GM20431 (cell line): Measurements from ENCODE around the gene ACTMAP.

ENCODE experiments used
- in situ Hi-C: fragments of 300-500 bp; cut with MseI, MboI; formaldehyde crosslinking; loops from one replicate; pipeline ENCODE4 v1.15.0; 2020; ENCODE audit warnings: low sequenced_read_pairs; ENCODE audit not compliant: unreplicated experiment

ACTMAP gene

DNA sequence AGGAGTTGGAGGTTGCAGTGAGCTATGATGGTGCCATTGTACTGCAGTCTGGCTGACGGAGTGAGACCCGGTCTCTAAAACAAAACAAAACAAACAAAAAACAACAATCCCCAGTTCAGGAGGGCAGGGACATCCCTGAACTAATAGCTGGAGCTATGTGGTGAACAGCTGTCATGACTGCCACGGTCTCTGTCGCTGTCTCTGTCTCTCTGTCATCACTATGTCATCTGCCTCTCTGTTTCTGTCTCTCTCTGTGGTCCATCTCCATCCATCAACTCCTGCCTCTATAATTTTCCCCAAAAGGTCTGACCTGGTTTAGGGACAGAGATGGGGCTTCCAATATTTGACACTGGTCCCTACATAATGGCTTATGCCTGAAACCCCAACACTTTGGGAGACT, 26.0 kb downstream of the ACTMAP start:
- in situ Hi-C loops = no loop called here

DNA sequence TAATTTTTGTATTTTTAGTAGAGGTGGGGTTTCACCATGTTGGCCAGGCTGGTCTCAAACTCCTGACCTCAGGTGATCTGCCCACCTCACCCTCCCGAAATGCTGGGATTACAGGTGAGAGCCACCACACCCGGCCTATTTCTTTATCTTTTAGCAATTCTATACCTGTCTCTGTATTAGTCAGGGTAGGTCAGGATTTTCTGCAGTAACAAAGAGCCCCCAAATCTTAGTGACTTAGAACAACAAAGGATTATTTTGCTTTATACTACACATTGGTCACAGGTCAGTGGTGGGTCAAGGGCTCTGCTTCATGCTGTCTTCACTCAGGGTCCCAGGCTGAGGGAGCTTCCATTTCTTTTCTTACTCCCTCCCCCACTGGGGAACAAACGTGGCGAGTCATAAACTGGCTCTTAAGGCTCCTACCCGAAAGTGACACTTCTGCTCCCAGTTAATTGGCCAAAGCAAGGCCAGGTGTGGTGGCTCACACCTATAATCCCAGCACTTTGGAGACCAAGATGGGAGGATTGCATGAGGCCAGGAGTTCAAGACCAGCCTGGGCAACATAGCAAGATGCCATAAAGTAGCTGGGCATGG, 26.5 kb downstream of the ACTMAP start:
- in situ Hi-C loops = no loop called here

DNA sequence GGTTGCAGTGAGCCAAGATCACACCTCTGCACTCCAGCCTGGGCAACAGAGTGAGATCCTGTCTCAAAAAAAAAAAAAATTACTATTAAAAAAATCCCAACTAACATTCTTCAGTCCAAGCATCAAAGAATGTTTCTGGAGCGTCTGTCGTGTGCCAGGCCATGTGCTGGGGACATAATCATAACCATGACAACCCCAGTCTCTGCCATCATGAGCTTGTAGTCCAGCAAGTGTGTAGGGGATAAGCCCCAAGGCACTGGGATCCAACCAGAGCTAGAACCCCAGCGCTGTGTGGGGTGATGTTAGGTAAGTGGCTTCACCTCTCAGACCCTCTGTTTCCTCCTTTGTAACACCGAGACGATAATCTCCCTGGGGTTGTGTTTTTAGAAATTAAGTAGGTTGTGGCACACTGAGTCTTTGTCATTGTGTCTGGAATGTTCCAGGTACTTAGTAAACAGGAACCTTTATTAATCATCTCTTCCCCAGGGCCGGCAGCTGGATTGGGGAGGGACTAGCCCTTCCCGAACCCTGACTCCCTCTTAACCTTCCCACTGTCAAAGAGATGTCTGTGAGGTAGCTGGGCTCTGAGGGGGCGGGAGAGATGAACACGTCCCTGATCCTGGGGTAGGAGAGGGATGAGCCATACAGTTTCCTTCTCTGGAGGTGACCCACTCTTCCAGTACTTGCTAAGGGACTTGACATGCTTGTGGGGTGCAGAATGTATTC, 28.2 kb downstream of the ACTMAP start:
- in situ Hi-C loops = no loop called here

DNA sequence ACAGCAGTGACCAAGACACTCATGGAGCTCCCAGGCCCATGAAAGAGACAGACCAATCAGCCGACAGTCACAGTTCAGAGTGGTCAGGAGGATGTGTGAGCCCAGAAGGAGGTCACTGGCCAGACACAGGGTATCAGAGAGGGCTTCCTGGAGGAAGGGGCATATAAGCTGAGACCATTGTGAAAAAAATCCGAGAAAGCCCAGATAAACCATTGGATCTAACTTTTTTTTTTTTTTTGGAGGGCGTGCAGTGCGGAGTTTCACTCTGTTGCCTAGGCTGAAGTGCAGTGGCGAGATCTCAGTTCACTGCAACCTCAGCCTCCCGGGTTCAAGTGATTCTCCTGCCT, 29.2 kb downstream of the ACTMAP start:
- in situ Hi-C loops = no loop called here

DNA sequence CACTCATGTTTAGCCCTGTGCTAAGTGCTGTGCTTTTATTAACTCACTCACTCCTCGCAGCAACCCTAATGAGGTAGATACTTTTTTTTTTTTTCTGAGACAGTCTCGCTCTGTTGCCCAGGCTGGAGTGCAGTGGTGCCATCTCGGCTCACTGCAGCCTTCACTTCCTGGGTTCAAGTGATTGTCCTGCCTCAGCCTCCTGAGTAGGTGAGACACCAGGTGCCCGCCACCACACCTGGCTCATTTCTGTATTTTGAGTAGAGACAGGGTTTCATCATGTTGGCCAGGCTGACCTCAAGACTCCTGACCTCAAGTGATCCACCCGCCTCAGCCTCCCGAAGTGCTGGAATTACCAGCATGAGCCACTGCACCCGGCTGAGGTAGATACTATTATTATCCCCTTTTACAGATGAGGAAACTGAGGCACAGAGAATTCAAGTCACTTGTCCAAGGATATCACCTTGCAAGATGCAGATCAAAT, 30.8 kb downstream of the ACTMAP start:
- in situ Hi-C loops = no loop called here

DNA sequence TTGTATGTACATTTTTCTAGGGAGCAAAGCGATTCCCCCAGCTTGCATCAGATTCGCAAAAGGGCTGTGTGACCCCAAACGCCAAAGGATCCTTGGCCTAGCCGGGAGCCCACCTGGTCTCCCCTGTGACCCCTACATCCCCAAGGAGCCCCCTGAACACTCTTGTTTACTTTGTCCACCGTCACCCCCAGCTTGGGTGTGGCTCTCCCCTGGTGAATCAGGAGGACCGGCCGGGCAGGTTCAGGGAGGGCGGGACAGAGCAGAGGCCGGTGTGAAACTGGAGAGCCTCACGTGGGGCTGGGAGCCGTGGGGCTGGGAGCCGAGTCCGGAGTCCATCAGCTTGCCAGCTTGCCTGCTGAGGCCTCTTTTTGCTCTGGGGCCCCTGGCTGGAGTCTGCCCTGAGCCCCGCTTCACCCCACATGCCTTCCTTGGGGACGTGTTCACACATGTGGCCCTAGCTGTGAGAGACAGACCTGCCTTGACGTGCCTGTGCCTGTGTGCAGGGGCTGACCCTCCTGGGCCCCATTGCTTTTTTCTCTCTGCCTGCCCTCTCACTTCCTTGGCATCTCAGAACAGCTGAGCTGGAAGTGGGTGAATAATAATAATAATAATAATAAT, 31.4 kb downstream of the ACTMAP start:
- in situ Hi-C loops = no loop called here

DNA sequence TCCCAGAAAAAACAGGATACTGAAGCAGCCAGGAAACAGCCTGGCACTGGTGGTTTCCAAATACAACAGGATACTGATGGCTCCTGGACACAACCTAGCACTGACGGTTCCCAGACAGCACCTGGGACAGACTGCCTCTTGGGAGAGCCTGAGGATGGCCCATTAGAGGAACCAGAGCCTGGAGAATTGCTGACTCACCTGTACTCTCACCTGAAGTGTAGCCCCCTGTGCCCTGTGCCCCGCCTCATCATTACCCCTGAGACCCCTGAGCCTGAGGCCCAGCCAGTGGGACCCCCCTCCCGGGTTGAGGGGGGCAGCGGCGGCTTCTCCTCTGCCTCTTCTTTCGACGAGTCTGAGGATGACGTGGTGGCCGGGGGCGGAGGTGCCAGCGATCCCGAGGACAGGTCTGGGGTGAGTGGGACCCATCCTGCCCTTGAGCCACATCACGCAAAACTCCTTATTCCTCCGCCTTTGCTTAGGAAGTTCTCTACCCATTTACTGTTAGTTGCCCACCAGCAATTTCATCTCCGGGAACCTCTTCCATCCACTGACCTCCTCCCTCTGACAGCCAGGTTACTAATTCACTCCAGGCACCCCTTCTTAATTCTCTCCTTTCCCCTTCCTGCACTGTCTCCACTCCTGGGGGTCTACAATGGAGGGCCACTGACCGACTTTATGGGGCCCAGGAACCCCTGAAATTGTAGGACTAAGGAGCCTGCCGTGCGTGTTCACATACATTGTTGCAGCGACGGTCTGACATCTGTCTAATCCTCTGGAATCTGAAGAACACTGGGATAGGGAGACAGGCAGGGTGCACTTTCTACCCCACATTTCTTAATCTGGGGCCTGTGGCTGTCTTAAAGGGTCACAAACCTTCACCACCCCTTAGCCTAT, 32.1 kb downstream of the ACTMAP start:
- in situ Hi-C loops = no loop called here

DNA sequence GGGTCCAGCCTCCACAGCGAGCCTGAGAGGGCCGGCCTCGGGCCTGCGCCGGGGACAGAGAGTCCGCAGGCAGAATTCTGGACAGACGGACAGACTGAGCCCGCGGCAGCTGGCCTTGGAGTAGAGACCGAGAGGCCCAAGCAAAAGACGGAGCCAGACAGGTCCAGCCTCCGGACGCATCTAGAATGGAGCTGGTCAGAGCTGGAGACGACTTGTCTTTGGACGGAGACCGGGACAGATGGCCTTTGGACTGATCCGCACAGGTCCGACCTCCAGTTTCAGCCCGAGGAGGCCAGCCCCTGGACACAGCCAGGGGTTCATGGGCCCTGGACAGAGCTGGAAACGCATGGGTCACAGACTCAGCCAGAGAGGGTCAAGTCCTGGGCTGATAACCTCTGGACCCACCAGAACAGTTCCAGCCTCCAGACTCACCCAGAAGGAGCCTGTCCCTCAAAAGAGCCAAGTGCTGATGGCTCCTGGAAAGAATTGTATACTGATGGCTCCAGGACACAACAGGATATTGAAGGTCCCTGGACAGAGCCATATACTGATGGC, 32.9 kb downstream of the ACTMAP start:
- in situ Hi-C loops = no loop called here

DNA sequence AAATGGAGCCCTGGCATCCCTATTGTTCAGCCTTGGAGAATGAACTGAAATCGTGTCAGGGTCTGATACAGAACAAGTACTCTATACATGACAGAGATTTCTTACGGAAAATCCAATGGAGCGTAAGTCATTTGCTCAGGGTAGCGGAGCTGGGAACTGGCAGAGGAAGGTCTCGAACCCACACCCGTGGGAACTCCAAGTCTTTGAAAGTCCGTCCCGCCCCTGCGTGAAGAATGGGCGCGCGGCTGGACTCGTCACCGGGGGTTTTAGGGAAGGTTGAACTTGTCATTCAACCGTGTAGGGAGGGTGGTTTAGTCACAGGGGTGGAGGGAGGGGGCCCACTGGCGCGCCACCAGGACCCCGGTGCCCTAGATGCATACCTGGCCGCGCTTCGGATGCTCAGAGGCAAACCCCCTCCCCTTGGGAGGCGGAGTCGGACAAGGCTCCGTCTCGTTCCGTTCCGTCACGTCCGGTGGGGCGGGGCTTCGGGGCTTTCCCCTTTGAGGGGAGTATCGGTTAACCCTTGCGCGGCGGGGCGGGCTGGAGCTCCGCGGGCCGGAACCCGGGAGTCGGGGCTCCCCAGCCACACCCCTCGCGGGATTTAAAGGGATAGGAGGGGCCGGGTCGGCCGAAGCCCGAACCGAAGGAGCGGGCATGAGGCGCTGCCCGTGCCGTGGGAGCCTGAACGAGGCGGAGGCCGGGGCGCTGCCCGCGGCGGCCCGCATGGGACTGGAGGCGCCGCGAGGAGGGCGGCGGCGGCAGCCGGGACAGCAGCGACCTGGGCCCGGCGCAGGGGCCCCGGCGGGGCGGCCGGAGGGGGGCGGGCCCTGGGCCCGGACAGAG, 33.6 kb downstream of the ACTMAP start, which contains the start of the genes COQ8B and ITPKC:
TSS of gene COQ8B (minus strand) at position 405 of the 843 bp plus-strand sequence. CDS start 2,254 bp downstream, outside the sequence.
TSS of gene ITPKC (plus strand) at position 631 of the 843 bp plus-strand sequence. CDS start at position 655, 24 bp downstream.
- in situ Hi-C loops = no loop called here

DNA sequence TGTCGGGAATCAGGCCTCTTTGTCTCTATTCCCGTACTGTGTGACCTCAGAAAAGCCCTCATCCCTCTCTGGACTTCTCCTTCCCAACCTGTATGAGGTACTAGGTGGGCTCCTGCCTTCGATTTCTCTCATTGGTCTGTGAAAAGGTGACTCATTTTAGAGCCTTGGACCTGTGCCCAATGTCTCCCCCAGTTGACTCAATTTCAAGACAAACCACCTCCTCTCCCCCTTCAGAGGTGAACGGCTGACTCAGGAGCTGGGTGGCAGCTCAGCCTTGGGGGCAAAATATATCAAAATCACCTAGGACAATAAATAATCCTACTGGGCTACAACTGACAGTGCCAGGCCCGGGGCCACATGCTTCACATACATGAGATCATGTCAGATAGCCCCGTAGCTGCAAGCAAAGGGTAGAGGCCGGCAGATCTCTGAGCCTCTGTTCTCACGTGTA, 34.2 kb downstream of the ACTMAP start:
- in situ Hi-C loops = no loop called here

DNA sequence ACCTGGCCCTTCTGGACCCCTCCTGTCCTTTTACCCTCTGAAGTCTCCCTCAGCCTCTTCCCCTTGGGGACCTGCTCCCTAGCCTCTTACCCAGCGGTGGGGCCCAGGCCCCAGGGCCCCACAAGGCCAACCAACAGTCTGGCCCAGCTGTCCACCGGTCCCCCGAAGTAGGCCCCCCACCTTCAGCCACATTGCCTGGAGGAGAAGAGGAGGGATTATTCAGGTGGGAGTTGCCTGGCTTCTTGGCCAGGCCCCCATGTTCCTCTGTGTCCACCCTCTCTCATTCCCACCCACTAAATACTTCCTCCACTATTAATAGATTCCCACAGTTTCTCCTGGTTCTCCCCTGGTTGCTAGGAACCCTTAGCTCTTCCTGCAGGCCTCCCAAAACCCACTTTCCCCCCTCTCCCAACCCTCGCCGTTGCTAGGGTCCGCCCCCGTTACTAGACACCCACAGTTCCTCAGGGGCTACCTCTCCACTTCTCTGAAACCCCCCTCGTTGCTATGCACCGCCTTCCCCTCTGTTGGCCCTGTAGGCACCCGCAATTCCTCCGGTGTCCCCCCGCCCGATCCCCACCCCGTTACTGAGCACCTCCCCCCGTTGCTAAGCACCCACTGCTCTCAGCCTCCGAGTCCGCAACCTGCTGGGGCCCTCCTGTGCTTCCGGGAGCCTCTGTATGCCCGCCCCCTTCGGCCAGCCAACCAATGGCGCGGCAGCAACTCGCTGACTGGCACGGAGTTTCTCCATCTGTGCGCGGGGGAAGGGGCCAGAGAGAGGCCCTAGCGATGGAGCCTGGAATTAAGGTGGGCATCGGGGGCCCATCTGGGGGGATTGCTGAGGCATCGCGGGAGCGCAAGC, 35.6 kb downstream of the ACTMAP start:
- in situ Hi-C loops = no loop called here

DNA sequence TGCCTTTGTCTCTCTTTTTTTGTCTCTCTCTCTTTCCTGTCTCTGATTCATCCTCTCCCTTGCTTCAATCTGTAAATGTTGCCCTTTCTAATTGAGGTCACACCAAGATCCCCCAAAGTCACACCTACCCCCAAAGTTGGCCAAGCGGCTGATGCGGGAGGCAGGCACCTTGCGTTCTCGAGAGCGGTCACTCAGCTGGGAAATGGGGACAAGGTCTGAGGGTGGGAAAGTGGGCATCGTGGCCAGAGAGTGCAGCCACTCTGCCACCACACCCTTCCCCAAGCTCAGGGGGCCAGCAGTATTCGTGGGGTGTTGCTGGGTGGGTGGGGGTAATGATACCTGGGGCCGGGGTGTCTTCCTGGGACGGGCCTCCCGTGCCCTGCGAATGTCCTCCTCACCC, 36.3 kb downstream of the ACTMAP start:
- in situ Hi-C loops = no loop called here

DNA sequence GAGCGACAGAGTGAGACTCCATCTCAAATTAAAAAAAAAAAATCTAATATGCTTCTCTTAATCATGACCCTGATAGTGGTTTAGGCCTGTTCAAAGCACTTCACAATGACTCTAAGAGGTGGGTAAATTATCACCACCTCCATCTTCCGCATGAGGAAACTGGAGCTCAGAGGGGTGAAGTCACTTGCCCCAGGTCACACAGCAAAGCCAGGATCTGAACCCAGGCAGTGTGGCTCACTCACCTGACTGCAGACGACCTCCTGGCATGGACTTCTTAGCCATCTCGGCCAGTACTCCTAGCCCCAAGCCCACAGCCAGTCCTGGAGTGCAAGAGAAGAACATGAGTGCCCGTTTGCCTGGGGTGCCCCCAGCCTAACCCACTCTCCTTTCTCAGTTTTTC, 40.5 kb downstream of the ACTMAP start:
- in situ Hi-C loops = no loop called here

DNA sequence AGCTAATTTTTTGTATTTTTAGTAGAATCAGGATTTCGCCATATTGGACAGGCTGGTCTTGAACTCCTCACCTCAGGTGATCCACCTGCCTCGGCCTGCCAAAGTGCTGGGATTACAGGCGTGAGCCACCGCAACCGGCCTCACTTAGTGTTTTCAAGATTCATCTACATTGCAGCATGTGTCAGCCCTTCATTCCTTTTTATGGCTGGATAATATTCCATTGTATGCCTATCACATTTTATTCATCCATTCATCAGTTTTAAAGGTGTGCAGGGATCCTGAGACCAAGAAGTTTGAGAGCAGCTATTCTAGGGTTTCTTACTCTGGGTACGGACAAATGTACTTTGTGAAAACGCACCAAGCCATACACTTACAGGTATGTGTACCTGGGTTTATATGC, 42.7 kb downstream of the ACTMAP start:
- in situ Hi-C loops = no loop called here

DNA sequence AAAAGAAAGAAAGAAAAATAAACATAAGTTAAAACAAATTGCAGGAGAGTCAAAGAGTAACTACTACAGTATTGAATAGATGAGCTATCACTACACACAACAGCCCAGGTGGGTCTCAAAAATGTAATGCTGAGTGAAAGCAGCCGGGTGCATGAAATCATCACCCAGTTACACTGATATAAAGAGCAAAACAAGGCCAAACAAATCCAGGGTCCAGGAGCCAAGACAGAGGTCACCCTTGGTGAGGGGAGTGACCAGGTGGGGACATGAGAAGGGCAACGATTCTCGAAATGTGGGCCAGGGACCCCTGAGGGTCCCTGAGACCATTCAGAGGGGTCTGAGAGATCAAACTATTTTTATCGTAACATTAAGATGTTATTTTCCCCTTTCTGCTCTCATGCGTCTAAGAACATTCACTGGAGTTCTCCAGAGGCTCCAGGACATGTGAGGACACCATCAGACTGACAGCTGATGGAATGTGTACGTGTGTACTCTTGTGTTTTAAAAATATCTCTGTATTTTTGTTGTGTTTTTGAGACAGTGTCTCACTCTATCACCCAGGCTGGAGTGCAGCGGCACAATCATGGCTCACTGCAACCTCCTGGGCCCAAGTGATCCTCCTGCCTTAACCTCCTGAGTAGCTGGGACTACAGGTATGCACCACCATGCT, 44.2 kb downstream of the ACTMAP start:
- in situ Hi-C loops = no loop called here

DNA sequence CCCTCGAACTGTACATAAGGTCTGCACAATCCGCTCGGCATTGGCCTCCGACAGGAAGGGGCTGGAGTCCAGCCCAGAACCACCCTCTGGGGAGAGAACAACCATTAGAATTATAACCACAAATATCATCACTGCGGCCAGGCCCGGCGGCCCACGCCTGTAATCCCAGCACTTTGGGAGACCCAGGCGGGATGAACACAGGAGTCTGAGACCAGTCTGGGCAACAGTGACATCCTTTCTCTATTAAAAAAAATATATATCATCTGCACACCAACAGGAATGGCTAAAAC, 45.0 kb downstream of the ACTMAP start:
- in situ Hi-C loops = no loop called here

DNA sequence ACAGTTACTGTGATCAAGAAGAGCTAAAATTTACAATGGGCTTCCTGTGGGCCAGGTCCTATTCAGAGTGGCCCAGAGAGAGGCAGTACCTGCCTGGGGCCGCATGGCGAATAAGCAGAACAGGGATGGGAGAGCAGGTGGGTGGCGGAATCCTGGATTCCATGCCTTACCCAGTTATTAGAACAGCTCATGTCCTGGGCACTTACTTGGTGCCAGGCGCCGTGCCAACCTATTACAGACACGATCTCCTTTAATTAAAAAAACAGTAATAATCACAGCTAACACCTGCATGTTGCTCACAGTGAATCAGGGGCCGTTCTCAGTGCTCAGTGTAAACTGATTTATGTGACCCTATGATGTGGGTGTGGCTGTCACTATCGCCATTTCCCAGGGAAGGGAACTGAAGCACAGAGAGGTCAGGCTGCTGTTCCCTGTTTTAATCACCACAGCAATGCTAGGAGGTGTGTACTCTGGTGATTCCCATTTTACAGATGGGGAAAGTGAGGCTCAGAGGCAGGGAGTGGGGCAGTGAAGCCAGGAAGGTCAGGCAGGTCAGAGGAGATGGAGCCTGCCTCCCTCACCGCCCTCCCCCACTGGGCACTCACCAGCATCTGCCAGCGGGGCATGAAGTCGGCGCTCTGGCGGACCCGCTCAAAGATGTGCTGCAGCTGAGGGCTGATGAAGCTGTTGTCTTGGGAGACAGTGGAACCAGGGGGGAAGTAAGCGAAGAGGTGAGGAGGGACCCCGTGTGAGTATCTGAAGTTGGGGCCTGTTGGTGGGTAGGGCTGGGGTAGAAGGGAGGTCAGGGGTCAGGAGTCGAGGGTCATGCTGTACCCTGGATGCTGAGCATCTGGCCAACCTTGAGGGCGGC, 45.6 kb downstream of the ACTMAP start:
- in situ Hi-C loops = no loop called here
